Fibroblast of the aortic adventitia (primary cell): Measurements from ENCODE around the gene BNIP5. TPM values are rescaled to one million over a fixed set of nuclear protein-coding genes. Genes with fewer than 3 reads are reported as not detected.

ENCODE experiments used
- DNase-seq: peaks from one replicate; pipeline ENCODE4 v3.0.0-alpha.2; 2010; ENCODE audit warnings: low read depth
- H3K4me3 ChIP-seq: 2 replicates; pipeline ENCODE4 v1.5.1; 2011; ENCODE audit warnings: low read depth, mild to moderate bottlenecking, control low read depth, low read length, moderate library complexity
- total RNA-seq: library from RNA; depleted of rRNA; stranded (reverse); fragments of >200 nt; gene quantifications from 2 replicates; pipeline ENCODE4 v1.2.3, GENCODE V29; 2012; ENCODE audit warnings: low replicate concordance
- TF ChIP-seq, protein P1 (sequence below): IDR thresholded peaks from 2 replicates; pipeline ENCODE4 v1.5.1; 2011; ENCODE audit warnings: mild to moderate bottlenecking, low read length, control low read depth, inconsistent platforms; ENCODE audit not compliant: insufficient read depth

Gene BNIP5
- total RNA-seq, 1 donor, result not detected

DNA sequence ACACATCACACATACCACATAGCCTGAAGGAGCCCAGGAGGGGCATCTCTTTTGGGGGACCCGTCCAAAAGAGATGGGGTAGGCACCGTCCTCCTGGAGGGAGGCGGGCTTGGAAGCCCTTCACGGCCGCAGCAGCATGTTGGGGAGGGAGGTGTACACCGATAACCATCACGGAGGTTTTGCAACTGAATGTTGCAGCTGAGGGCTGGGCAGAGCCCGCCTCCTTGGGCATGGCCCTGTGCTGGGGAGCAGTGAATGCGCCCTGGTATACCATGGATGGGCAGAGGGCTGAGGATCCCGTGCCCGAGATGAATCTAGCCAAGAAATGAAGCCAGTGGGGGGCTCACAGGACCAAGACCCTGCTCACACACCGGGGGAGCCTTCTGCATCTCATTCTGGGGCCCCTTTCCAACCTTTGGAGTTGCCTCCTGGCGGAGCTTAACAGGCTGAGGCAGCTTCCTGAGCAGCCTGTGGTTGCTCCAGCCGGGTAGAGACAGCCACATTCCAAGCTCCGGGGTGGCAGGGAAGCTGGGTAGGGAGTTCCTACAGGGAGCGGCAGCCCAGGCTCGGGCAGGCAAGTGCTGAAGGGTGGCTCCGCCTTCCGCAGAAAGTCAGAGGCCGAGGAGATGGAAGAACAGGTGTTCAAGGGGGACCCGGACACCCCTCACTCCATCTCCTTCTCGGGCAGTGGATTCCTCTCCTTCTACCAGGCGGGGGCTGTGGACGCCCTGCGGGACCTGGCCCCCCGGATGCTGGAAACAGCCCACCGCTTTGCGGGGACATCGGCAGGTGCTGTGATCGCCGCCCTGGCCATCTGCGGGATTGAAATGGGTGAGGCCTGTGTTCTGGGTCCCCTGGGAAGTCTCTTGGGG is 66.6 kb downstream of the BNIP5 start, which contains the start of gene PNPLA1:
Gene PNPLA1 (plus strand): TSS at position 227 of the 872 bp plus-strand sequence. CDS start 400 bp downstream, at position 627.
- TF ChIP-seq, protein P1, sequence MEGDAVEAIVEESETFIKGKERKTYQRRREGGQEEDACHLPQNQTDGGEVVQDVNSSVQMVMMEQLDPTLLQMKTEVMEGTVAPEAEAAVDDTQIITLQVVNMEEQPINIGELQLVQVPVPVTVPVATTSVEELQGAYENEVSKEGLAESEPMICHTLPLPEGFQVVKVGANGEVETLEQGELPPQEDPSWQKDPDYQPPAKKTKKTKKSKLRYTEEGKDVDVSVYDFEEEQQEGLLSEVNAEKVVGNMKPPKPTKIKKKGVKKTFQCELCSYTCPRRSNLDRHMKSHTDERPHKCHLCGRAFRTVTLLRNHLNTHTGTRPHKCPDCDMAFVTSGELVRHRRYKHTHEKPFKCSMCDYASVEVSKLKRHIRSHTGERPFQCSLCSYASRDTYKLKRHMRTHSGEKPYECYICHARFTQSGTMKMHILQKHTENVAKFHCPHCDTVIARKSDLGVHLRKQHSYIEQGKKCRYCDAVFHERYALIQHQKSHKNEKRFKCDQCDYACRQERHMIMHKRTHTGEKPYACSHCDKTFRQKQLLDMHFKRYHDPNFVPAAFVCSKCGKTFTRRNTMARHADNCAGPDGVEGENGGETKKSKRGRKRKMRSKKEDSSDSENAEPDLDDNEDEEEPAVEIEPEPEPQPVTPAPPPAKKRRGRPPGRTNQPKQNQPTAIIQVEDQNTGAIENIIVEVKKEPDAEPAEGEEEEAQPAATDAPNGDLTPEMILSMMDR, result no peak
- no peak within 1 kb of the TSS for H3K4me3 ChIP-seq
- no peak for DNase-seq

- no peak overlapping the region for H3K4me3 ChIP-seq
- TF ChIP-seq, protein P1, result no peak
- peak; percentile 44 for DNase-seq
Observed at GRCh38 chr6:36268478-36269275, 68.0 kb downstream of the BNIP5 start.

DNA sequence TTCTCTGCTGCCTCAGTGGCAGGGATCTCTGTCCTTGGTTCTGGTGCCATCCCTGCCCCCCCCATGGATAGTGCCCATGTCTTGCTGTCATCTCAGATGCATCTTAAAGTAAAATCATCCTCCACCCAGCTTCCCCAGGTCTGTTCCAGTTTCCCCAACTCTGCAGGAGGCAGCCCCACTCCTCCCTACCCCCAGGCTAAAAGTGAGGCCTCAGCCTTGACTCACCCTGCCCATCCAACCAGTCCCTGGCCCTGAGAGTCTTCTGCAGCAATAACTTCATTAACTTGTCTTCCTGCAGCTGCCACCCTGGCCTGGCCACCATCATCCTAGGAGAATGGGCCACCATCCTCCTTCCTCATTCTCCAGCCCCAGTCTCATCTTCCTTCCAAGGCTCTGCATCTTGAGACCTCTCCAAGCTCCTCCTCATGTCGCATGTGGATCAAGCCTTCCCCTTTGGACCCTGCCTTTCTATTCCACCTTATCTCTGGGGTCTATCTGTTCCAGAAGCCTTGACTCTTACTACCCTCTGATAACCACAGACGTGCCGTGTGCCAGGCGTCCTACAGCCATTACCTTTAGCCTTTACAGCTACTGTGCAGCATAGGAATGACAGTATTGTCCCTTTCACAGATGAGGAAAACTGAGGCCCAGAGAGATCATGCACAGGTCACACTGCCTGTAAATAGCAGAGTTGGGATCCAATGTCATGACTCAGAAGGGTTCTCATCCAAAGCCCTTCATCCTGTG is 68.8 kb downstream of the BNIP5 start:
- DNase-seq, result no peak
- TF ChIP-seq, protein P1, result no peak
- no peak overlapping the region for H3K4me3 ChIP-seq

DNA sequence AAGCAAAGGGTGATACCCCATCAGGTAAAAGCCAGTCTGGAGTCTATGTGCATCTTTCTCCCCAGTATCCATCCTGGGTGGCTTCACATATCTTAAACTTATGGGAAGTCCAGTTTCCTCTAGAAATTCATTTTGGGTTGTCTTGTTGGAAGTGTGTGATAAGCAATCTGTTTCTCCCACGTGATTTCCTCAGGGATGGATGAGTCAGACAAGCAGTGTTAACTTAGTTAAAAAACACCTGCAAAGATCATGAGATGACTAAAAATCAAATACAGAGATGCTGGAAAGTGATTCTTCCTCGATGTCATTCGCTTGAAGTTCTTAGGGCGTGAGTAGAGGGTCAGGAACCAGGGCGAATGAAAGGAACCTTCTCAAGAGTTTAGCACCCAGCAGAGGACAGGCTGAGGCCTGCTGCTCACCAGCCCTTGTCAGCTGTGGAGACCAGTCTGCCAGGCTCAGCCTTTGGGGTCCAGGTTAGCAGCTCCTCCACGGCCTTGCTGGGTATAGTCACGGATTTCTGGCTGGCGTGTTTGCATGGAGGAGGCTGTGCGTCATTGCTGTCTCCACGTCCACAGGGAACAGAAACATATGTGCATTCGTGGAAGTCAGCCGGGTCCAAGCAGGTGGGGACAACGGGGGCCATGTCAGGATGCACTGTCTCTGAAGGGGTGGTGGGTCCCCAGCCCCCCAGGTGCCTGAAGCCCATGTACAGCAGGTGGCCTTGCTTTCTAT is 69.6 kb downstream of the BNIP5 start:
- no peak overlapping the region for H3K4me3 ChIP-seq
- TF ChIP-seq, protein P1, result no peak
- peak; percentile 35 for DNase-seq

Other genes starting within 250 kb of the BNIP5 start
- gene MAPK13, start 206.4 kb downstream of the BNIP5 start, total RNA-seq, result 2.3 and 15.6 TPM in 2 replicates
- gene BRPF3, start 140.1 kb downstream of the BNIP5 start, total RNA-seq, result 15.3 and 19.1 TPM in 2 replicates
- gene PNPLA1, start 66.8 kb downstream of the BNIP5 start, total RNA-seq, result 0.09 TPM in 1 of 2 replicates, not detected in the other
- gene ETV7, start 50.8 kb upstream of the BNIP5 start, total RNA-seq, result 0.09 TPM in 1 of 2 replicates, not detected in the other
- gene PXT1, start 106.0 kb upstream of the BNIP5 start, total RNA-seq, result not detected in 2 replicates
- gene KCTD20, start 106.1 kb upstream of the BNIP5 start, total RNA-seq, result 48.6 and 57.6 TPM in 2 replicates
- 34.3 and 47.7 TPM in 2 replicates for gene STK38, start 210.6 kb upstream of the BNIP5 start, total RNA-seq